B cell (primary cell): ENCODE results near the gene FGD4. TPM values are rescaled to one million over a fixed set of nuclear protein-coding genes. Genes with fewer than 3 reads are reported as not detected.

Experiments used
- ATAC-seq: fragments of 200-7000 bp; cut with Tn5 transposase; one replicate; pipeline ENCODE4 v1.10.0; 2021; ENCODE audit warnings: low read depth, mild to moderate bottlenecking, moderate number of reproducible peaks, moderate library complexity
- CTCF ChIA-PET: fragments of 350-600 bp; sonication (Branson Sonifier 250); formaldehyde crosslinking; loops from one replicate; lab custom pipeline; 2021; ENCODE audit warnings: antibody characterized with exemption, inconsistent platforms; lab: Charles Lee
- POLR2A ChIA-PET: fragments of 350-600 bp; sonication (Branson Sonifier 250); formaldehyde crosslinking; loops from one replicate; lab custom pipeline; 2021; ENCODE audit warnings: antibody characterized with exemption; lab: Charles Lee
- DNase-seq: peaks from one replicate; pipeline ENCODE4 v3.0.0; 2013
- H2AFZ ChIP-seq: 2 replicates; pipeline ENCODE4 v1.6.1; 2012; ENCODE audit warnings: mild to moderate bottlenecking, low read depth, low read length; ENCODE audit not compliant: insufficient read depth, poor library complexity, severe bottlenecking
- H3K27ac ChIP-seq, 2 donors: 1 replicate in 1 of 2; 2 replicates in 1 of 2; pipeline ENCODE4 v1.5.1; 2012 to 2013; ENCODE audit warnings: low read length in 2 of 2, mild to moderate bottlenecking in 2 of 2, moderate library complexity in 1 of 2
- H3K27me3 ChIP-seq, 4 experiments: fragments of 200-600 bp in 1 of 4; sonication (generic) in 1 of 4; replicated peaks in 1 of 4; 1 replicate in 2 of 4; 2 replicates in 2 of 4; pipeline versions ENCODE4 v1.6.1 to v1.7.0; 2013 to 2016; ENCODE audit warnings: low read length in 3 of 4, mild to moderate bottlenecking in 2 of 4, mixed read lengths in 1 of 4, moderate library complexity in 1 of 4; ENCODE audit not compliant: insufficient read depth in 4 of 4, control insufficient read depth in 3 of 4; ENCODE audit errors: control extremely low read depth in 1 of 4
- H3K36me3 ChIP-seq, 2 experiments: replicated peaks in 1 of 2; 1 replicate in 1 of 2; 2 replicates in 1 of 2; pipeline versions ENCODE4 v1.6.1 to v1.7.1; 2013; ENCODE audit warnings: low read length in 1 of 2; ENCODE audit not compliant: insufficient read depth in 2 of 2, control insufficient read depth in 1 of 2; ENCODE audit errors: control extremely low read depth in 1 of 2, extremely low read depth in 1 of 2
- H3K4me1 ChIP-seq, 2 donors: fragments of 200-600 bp in 1 of 2; sonication (generic) in 1 of 2; 1 replicate in 1 of 2; 2 replicates in 1 of 2; pipeline versions ENCODE4 v1.5.1 to v1.6.1; 2013 to 2017; ENCODE audit warnings: low read length in 2 of 2; ENCODE audit not compliant: control insufficient read depth in 2 of 2, insufficient read depth in 2 of 2
- H3K4me2 ChIP-seq: replicated peaks from 2 replicates; pipeline ENCODE3; 2012; ENCODE audit warnings: mild to moderate bottlenecking, low read depth, low read length; ENCODE audit not compliant: poor library complexity, severe bottlenecking
- H3K4me3 ChIP-seq, 5 experiments: fragments of 200-600 bp in 1 of 5; sonication (generic) in 1 of 5; 1 replicate in 3 of 5; 2 replicates in 2 of 5; pipeline versions ENCODE4 v1.5.1 to v1.7.0; 2011 to 2016; ENCODE audit warnings: low read length in 4 of 5, mild to moderate bottlenecking in 4 of 5, low read depth in 2 of 5, control low read depth in 1 of 5, moderate library complexity in 1 of 5; ENCODE audit not compliant: insufficient read depth in 1 of 5; ENCODE audit errors: control extremely low read depth in 1 of 5, extremely low read depth in 1 of 5
- H3K79me2 ChIP-seq: fragments of 200-600 bp; sonication (generic); one replicate; pipeline ENCODE4 v1.6.0; 2016; ENCODE audit warnings: low read length; ENCODE audit not compliant: control insufficient read depth, insufficient read depth
- H3K9ac ChIP-seq: fragments of 200-600 bp; sonication (generic); 2 replicates; pipeline ENCODE4 v1.6.1; 2017; ENCODE audit warnings: mild to moderate bottlenecking, low read length, moderate library complexity
- H3K9me3 ChIP-seq, 3 donors: one replicate each; pipeline versions ENCODE4 v1.6.1 to v1.7.1; 2013; ENCODE audit warnings: low read length in 2 of 3; ENCODE audit not compliant: control insufficient read depth in 2 of 3, insufficient read depth in 1 of 3; ENCODE audit errors: control extremely low read depth in 1 of 3
- H4K20me1 ChIP-seq: 2 replicates; pipeline ENCODE4 v1.6.0; 2012; ENCODE audit warnings: mild to moderate bottlenecking, low read length; ENCODE audit not compliant: insufficient read depth, control insufficient read depth, poor library complexity, severe bottlenecking
- H3K27ac Mint-ChIP-seq: one replicate; pipeline ENCODE4 v1.8.0; 2021; ENCODE audit warnings: mixed read lengths
- H3K27me3 Mint-ChIP-seq: one replicate; pipeline ENCODE4 v1.8.0; 2021; ENCODE audit warnings: mixed read lengths
- H3K4me1 Mint-ChIP-seq: one replicate; pipeline ENCODE4 v1.8.0; 2021; ENCODE audit warnings: mixed read lengths
- H3K4me3 Mint-ChIP-seq: one replicate; pipeline ENCODE4 v1.8.0; 2021; ENCODE audit warnings: mixed read lengths
- H3K9me3 Mint-ChIP-seq: one replicate; pipeline ENCODE4 v1.8.0; 2022; ENCODE audit warnings: mixed read lengths; ENCODE audit not compliant: insufficient read depth
- EZH2 ChIP-seq: IDR thresholded peaks from 2 replicates; pipeline ENCODE4 v1.6.1; 2012; ENCODE audit warnings: borderline replicate concordance, low read depth, mild to moderate bottlenecking, moderate library complexity, low read length; ENCODE audit not compliant: insufficient read depth, poor library complexity, severe bottlenecking
- WGBS: methylation state at CpG from one replicate; pipeline ENCODE4 v1.1.5; 2013; ENCODE audit warnings: missing lambda C conversion rate; ENCODE audit not compliant: insufficient coverage; 5-methylcytosine and 5-hydroxymethylcytosine counted together
- intact Hi-C: fragments of 100-400 bp; cut with micrococcal nuclease; formaldehyde crosslinking; loops from one replicate; pipeline ENCODE4 v1.10.0; 2022
- polyA plus RNA-seq: library from polyadenylated mRNA; depleted of rRNA; stranded (reverse); fragments of >200 nt; gene quantifications from 2 replicates; pipeline ENCODE4 v1.2.3, GENCODE V29; 2012
- total RNA-seq, 2 donors: library from RNA; stranded (reverse); fragments of 120-200 nt in 1 of 2; gene quantifications; 1 replicate in 1 of 2; 2 replicates in 1 of 2; pipeline versions ENCODE4 v1.2.3 to v1.2.4, GENCODE V29; 2013 to 2022
- TF ChIP-seq, protein P1 (sequence below): fragments of 200-600 bp; IDR thresholded peaks from one replicate; pipeline ENCODE4 v1.8.0; 2022; ENCODE audit warnings: antibody characterized with exemption, mild to moderate bottlenecking

The FGD4 gene
- total and polyA plus RNA-seq, 2 donors (not counting 1 experiment from before 2014, with no cell fraction given): 2.1 to 2.8 TPM

- no peak for ATAC-seq
- Mint-ChIP-seq H3K9me3 (no peaks in the 10 kb centered on the region), H3K4me1 (peaks cover 12% of the 10 kb centered on the region), H3K27me3 (no peaks in the 10 kb centered on the region), H3K4me3 (no peak overlapping the region), H3K27ac (no peak overlapping the region)
- peaks cover 0 to 5% (median 0%) of the 10 kb centered on the region in 3 donors for H3K9me3 ChIP-seq
- no peak overlapping the region for H3K27ac ChIP-seq
- H3K4me2 ChIP-seq: no peak overlapping the region
- H3K4me1 ChIP-seq: peaks cover 5 to 14% of the 10 kb centered on the region in 2 donors
- ChIA-PET POLR2A (interaction anchor here (0.5 kb wide), 1 partner anchor 18 kb away, joined by 3 read pairs; no protein-coding TSS in a partner anchor), CTCF (interaction anchor here (1.1 kb wide), 1 partner anchor 16 kb away, joined by 4 read pairs; no protein-coding TSS in a partner anchor)
- no peak overlapping the region for H3K4me3 ChIP-seq
- no peaks in the 10 kb centered on the region for H3K36me3 ChIP-seq
- H2AFZ ChIP-seq: no peak overlapping the region
- H4K20me1 ChIP-seq: no peaks in the 10 kb centered on the region
- no peak for TF ChIP-seq EZH2
- TF ChIP-seq, protein P1, sequence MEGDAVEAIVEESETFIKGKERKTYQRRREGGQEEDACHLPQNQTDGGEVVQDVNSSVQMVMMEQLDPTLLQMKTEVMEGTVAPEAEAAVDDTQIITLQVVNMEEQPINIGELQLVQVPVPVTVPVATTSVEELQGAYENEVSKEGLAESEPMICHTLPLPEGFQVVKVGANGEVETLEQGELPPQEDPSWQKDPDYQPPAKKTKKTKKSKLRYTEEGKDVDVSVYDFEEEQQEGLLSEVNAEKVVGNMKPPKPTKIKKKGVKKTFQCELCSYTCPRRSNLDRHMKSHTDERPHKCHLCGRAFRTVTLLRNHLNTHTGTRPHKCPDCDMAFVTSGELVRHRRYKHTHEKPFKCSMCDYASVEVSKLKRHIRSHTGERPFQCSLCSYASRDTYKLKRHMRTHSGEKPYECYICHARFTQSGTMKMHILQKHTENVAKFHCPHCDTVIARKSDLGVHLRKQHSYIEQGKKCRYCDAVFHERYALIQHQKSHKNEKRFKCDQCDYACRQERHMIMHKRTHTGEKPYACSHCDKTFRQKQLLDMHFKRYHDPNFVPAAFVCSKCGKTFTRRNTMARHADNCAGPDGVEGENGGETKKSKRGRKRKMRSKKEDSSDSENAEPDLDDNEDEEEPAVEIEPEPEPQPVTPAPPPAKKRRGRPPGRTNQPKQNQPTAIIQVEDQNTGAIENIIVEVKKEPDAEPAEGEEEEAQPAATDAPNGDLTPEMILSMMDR: no peak
- no peaks in the 10 kb centered on the region for H3K79me2 ChIP-seq
- intact Hi-C loops: no loop called here
- WGBS: no CpG with 5 or more reads among the region's 2 CpGs
- H3K9ac ChIP-seq: no peak overlapping the region
- no peak for DNase-seq
- H3K27me3 ChIP-seq: no peaks in the 10 kb centered on the region
These were observed 63.5 kb downstream of the FGD4 start for GRCh38 chr12:32462908-32463307.

- no peaks in the 10 kb centered on the region for H3K79me2 ChIP-seq
- no peak overlapping the region for H3K9ac ChIP-seq
- peaks cover 0 to 5% (median 0%) of the 10 kb centered on the region in 3 donors for H3K9me3 ChIP-seq
- DNase-seq: no peak
- H3K4me3 Mint-ChIP-seq: no peak overlapping the region
- CTCF ChIA-PET: interaction anchor here (0.6 to 2.7 kb wide), 3 partner anchors 10 to 1691 kb away, joined by 4 to 12 read pairs (median 7); partner anchors contain the start of gene YARS2
- H3K36me3 ChIP-seq: no peaks in the 10 kb centered on the region
- no peak overlapping the region for H2AFZ ChIP-seq
- WGBS: no CpG with 5 or more reads among the region's 1 CpG
- no peak overlapping the region for H3K4me3 ChIP-seq
- no peaks in the 10 kb centered on the region for H4K20me1 ChIP-seq
- intact Hi-C loops: no loop called here
- H3K27ac ChIP-seq: no peak overlapping the region
- peaks cover 15 to 25% of the 10 kb centered on the region in 2 donors for H3K4me1 ChIP-seq
- no peak overlapping the region for H3K27ac Mint-ChIP-seq
- ATAC-seq: no peak
- H3K4me2 ChIP-seq: no peak overlapping the region
- peaks cover 21% of the 10 kb centered on the region for H3K4me1 Mint-ChIP-seq
- H3K27me3 Mint-ChIP-seq: no peaks in the 10 kb centered on the region
- POLR2A ChIA-PET: no interaction called here
- TF ChIP-seq, protein P1: no peak
- TF ChIP-seq EZH2: no peak
- H3K27me3 ChIP-seq: no peaks in the 10 kb centered on the region
- H3K9me3 Mint-ChIP-seq: no peaks in the 10 kb centered on the region
These were observed 66.8 kb downstream of the FGD4 start for GRCh38 chr12:32466187-32466586.
